Measurements from ENCODE around the gene LIMS2. TPM values are rescaled to one million over a fixed set of nuclear protein-coding genes. Genes with fewer than 3 reads are reported as not detected.

Gene LIMS2
- polyA plus RNA-seq, 1 donor (not counting 4 experiments of a cell fraction or from before 2014, with no cell fraction given): not detected

DNA sequence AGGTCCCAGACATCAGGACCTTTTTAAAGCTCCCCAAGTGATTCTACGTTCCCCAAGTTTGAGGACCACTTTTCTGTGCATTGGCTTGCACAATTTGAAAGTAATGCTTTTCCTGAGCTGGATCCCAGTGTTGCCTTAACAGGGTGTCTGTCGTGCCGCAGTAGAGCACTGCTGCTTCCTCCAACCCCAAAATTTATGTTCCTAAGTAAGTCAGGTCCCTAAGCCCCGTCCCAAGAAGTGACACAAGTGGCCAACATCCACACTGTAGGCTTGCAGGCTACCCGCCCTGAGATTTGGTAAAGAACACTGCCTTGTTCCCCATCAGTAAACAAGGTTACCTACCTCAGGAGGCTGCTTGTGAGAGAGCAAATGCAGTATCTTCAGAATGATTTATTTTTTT lies 28.0 kb upstream of the LIMS2 start:
- Histone ChIP-seq H3K9ac (ENCODE audit: control insufficient read depth, extremely low read depth, insufficient read depth, low read length) (no peak overlapping the region), H3K79me2 (ENCODE audit: control insufficient read depth, insufficient read depth, low read length) (peaks cover 12% of the 10 kb centered on the region), H2AFZ (ENCODE audit: control insufficient read depth, low read length) (no peak overlapping the region), H3K27me3 (ENCODE audit: control insufficient read depth, extremely low read depth, insufficient read depth, low read length) (no peaks in the 10 kb centered on the region), H3K27ac (ENCODE audit: control insufficient read depth, insufficient read depth, low read length) (no peak overlapping the region), H4K20me1 (ENCODE audit: control insufficient read depth, extremely low read depth, insufficient read depth, low read length) (no peaks in the 10 kb centered on the region), H3K9me1 (ENCODE audit: control insufficient read depth, extremely low read depth, insufficient read depth, low read length) (no peaks in the 10 kb centered on the region), H3K9me3 (ENCODE audit: control insufficient read depth, low read depth, low read length) (no peaks in the 10 kb centered on the region), H3K4me2 (ENCODE audit: control insufficient read depth, extremely low read depth, insufficient read depth, low read depth, low read length) (no peak overlapping the region), H3K36me3 (ENCODE audit: control insufficient read depth in 2 of 2, extremely low read depth in 1 of 2, insufficient read depth in 2 of 2, low read length in 2 of 2) (peaks cover 7 to 9% of the 10 kb centered on the region in 2 experiments), H3K4me1 (ENCODE audit: control insufficient read depth, extremely low read depth, insufficient read depth, low read length) (peaks cover 27% of the 10 kb centered on the region), H3K4me3 (ENCODE audit: control insufficient read depth in 2 of 3, extremely low read depth in 1 of 3, insufficient read depth in 2 of 3, low read depth in 1 of 3, low read length in 3 of 3) (no peak overlapping the region)
- FAIRE-seq (no peak), DNase-seq (ENCODE audit: low read depth, low spot score) (no peak)
- dilution Hi-C loops (cut with MboI; ENCODE audit: extremely low pct_ligation_motif_present, low sequenced_read_pairs): no loop called here
- TF ChIP-seq, protein P1, sequence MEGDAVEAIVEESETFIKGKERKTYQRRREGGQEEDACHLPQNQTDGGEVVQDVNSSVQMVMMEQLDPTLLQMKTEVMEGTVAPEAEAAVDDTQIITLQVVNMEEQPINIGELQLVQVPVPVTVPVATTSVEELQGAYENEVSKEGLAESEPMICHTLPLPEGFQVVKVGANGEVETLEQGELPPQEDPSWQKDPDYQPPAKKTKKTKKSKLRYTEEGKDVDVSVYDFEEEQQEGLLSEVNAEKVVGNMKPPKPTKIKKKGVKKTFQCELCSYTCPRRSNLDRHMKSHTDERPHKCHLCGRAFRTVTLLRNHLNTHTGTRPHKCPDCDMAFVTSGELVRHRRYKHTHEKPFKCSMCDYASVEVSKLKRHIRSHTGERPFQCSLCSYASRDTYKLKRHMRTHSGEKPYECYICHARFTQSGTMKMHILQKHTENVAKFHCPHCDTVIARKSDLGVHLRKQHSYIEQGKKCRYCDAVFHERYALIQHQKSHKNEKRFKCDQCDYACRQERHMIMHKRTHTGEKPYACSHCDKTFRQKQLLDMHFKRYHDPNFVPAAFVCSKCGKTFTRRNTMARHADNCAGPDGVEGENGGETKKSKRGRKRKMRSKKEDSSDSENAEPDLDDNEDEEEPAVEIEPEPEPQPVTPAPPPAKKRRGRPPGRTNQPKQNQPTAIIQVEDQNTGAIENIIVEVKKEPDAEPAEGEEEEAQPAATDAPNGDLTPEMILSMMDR (optimal IDR thresholded peaks at IDR 0.05 in 1 of 3, IDR thresholded peaks at IDR 0.05 in 1 of 3, conservative IDR thresholded peaks at IDR 0.05 in 1 of 3; ENCODE audit: extremely low read depth in 1 of 3, insufficient read depth in 2 of 3, low read length in 3 of 3): no peak
- no peak for TF ChIP-seq EZH2 (IDR thresholded peaks at IDR 0.05; ENCODE audit: low read length)

DNA sequence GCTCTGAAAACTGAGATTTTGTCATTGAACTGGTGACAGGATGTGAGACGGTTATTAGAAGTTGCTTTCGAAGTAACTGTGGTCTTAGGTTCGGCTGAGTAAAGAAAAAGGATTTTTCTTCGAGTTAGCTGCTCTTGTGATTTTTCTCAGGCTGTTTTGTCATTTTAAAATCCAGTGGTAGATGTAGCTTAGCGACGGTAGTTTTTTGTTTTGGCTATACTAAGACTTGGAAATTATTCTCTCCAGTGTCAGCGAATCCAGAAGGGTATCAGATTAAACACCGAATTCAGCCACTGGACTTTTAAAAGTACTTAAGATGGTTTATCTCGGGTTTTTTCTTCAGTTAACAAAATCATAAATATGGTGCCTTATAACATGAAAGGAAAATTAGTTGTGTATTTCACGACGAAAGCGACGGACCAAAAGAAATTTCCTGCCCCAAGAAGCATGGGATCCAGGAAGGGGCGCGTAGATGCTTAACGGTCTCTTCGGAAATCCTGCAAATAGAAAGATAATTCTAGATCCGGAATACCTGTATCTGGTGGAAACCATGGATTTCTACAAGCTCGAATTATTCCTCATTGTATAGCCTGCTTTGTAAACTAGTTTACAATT lies 27.2 kb upstream of the LIMS2 start:
- H3K9ac ChIP-seq (ENCODE audit: control insufficient read depth, extremely low read depth, insufficient read depth, low read length): peak overlapping the region; percentile 80
- no peak for DNase-seq (ENCODE audit: low read depth, low spot score)
- no peaks in the 10 kb centered on the region for H3K9me3 ChIP-seq (ENCODE audit: control insufficient read depth, low read depth, low read length)
- no peak overlapping the region for H2AFZ ChIP-seq (ENCODE audit: control insufficient read depth, low read length)
- peak overlapping the region; percentile 85 for H3K27ac ChIP-seq (ENCODE audit: control insufficient read depth, insufficient read depth, low read length)
- peaks cover 3 to 6% of the 10 kb centered on the region in 2 experiments for H3K36me3 ChIP-seq (ENCODE audit: control insufficient read depth in 2 of 2, extremely low read depth in 1 of 2, insufficient read depth in 2 of 2, low read length in 2 of 2)
- H3K27me3 ChIP-seq (ENCODE audit: control insufficient read depth, extremely low read depth, insufficient read depth, low read length): no peaks in the 10 kb centered on the region
- H3K9me1 ChIP-seq (ENCODE audit: control insufficient read depth, extremely low read depth, insufficient read depth, low read length): no peaks in the 10 kb centered on the region
- TF ChIP-seq, protein P1 (optimal IDR thresholded peaks at IDR 0.05 in 1 of 3, IDR thresholded peaks at IDR 0.05 in 1 of 3, conservative IDR thresholded peaks at IDR 0.05 in 1 of 3; ENCODE audit: extremely low read depth in 1 of 3, insufficient read depth in 2 of 3, low read length in 3 of 3): no peak
- no peak for TF ChIP-seq EZH2 (IDR thresholded peaks at IDR 0.05; ENCODE audit: low read length)
- H3K4me3 ChIP-seq (ENCODE audit: control insufficient read depth in 2 of 3, extremely low read depth in 1 of 3, insufficient read depth in 2 of 3, low read depth in 1 of 3, low read length in 3 of 3): peak overlapping the region; percentile 56 to 91 (median 75)
- peak overlapping the region; percentile 97 for H3K4me2 ChIP-seq (ENCODE audit: control insufficient read depth, extremely low read depth, insufficient read depth, low read depth, low read length)
- dilution Hi-C loops (cut with MboI; ENCODE audit: extremely low pct_ligation_motif_present, low sequenced_read_pairs): no loop called here
- H4K20me1 ChIP-seq (ENCODE audit: control insufficient read depth, extremely low read depth, insufficient read depth, low read length): no peaks in the 10 kb centered on the region
- H3K79me2 ChIP-seq (ENCODE audit: control insufficient read depth, insufficient read depth, low read length): peaks cover 12% of the 10 kb centered on the region
- H3K4me1 ChIP-seq (ENCODE audit: control insufficient read depth, extremely low read depth, insufficient read depth, low read length): peaks cover 20% of the 10 kb centered on the region
- no peak for FAIRE-seq
